Measurements from ENCODE around the gene CADM1.

Gene CADM1

DNA sequence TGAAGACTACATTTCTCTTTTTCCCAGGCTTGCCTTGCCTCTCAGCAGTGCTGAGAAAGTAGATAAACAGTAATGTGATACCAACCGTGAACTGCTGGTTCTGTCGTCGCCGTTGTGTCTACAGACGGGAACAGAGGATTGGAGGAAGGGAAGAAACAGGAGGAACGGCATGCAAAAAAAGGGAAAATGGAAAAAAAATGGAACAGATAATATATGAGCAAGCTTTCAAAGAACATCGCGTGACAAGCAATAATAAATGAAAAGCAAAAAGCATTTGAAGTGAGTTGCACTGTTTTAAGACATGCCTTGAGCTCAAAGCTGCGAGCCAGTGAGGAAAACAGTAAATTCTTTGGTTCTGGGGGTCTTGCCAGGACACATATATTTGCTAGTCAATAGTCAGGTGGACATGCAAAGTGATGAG lies 305.9 kb downstream of the CADM1 start:
- peak; percentile 59 for DNase-seq

DNA sequence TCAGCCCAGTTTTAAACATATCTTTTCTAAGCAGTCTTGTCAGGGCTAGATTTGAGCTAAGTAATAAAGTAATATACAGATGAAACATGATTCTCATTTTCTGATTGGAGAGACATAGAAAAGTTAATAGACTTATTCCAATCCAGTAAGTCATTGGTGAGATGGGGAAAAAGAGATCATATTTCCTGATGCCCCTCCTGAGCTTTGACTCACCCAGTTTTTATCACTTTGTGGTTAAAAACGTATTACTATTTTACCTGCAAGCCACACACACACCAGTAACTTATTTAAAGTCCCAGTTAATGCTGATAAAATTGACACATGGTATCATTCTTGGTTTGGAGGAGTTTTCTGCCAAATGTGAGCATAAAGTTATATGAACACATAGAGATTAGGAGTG lies 306.8 kb downstream of the CADM1 start:
- no peak for DNase-seq

DNA sequence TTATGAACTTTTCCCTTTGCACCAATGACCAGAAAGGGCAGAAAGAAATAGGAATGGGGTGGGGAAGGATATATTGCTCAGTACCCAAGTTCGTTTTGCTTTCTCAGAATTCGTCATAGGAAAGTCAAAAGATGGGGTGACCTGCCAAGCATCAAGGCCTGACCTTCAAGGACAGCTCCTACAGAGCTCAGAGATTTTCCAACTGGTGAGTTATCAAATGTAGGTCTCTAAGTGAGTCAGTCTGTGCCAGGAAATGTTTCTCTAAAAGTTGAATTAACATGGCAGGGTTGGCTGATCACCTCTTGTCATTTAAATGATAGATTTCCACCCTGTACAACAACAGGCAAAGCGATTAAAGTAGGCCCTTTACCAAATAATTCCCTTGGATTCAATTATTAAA lies 307.2 kb downstream of the CADM1 start:
- no peak for DNase-seq

DNA sequence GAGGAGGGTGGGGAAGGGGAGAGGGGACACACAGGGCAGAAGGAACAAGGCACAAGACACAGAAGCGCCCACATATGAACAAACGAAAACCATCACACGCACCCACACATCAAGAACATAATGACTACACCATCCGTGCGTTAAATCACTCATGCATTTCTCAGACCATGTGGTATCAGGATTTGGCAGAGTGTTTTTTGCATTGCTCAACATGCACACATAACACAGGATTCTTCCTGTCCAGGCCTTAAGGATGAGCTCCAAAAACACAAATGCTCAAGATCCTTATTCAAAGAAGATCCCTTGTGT lies 309.5 kb downstream of the CADM1 start:
- no peak for DNase-seq

DNA sequence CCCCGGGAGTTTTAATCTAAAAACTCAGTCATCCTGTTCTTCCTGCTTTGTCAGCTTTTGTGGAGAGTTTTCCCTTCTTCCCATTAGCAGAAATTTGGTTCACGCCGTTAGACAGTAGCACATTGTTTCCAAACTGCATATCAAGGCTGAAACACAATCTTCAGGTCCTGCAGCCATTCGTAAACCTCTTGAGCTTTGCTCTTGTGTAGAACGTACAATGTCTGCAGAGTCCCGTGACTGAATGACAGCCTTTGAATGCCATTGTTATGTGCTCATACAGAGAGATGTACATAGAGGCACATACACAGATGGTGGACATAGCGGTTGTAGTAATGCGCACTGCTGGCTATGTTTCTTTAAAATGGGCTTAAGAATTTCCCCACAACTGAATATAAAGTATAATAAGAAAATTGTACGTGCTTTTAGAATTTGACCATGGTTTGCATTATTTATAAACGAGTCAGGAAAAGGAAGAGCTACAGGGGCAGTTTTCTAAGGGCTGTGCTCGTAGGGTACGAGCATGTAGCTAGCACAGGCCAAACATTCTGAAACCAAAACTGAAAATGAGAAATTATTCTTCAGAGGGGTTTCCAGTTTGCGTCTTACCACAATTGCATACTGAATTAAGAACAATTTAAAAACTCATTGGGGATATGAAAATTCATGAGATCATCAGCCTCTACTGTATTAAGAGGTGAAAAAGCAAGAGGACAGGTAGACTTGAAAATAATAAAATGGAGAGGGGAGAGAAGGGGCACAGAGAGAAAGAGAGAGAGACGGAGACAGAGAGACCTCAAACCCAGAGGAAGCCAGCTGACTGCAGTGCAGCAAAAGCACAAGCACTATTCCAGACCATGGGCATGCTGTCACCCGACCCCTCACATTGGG lies 310.1 kb downstream of the CADM1 start:
- no peak for DNase-seq

DNA sequence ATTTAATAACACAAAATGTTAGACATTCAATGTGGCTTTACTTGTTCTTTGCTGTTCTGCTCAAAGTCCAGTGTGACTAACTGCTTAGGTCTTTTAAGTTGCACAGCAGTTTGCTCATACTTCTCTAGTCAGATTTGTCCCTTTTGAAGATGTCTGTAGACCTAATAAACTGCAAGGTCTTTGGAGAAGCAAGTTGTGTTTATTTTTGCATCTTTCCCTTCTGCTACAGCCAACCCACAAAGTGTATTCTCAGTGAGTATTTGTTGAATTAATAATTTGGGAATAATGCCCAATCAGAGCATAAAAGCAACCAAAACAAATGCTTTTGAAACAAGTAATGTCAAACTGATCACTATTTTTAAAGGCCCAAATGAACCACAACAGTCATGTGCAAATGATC lies 312.5 kb downstream of the CADM1 start:
- no peak for DNase-seq

DNA sequence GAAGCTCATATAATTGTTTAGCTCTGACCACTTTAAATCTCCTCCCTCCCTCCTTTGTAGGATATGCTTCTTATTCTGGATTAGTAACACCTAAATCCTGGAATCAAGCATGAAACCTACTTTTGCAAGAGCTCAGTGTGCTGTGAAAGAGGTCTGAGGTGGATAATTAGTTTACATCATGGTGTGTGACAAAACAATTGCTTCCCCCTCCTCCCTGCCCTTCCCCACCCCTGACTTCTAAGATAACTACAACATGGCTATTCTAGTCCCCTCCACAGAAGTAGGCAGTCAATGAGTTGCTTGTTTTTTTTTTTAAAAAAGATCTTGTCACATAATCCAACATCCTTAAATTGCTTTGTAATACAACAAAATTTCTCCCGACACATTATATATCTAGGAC lies 314.0 kb downstream of the CADM1 start:
- DNase-seq: no peak

DNA sequence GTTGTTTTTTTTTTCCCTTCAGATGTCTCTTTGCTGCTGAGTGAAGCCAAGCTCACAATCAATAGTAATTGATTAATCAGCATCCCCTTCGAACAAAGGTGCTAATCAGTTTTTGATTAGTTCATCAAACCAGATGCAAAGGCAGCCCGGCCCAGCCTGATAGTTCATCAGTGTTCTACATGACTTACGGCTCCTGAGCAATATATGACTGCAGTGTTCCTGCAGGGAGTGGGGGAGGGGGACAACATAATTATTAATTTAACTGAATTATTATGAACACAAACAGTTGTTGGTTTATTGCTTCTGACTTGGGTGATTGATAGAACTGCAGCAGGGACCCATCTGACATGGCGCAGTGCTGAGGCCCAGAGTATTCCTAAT lies 315.3 kb downstream of the CADM1 start:
- no peak for DNase-seq

DNA sequence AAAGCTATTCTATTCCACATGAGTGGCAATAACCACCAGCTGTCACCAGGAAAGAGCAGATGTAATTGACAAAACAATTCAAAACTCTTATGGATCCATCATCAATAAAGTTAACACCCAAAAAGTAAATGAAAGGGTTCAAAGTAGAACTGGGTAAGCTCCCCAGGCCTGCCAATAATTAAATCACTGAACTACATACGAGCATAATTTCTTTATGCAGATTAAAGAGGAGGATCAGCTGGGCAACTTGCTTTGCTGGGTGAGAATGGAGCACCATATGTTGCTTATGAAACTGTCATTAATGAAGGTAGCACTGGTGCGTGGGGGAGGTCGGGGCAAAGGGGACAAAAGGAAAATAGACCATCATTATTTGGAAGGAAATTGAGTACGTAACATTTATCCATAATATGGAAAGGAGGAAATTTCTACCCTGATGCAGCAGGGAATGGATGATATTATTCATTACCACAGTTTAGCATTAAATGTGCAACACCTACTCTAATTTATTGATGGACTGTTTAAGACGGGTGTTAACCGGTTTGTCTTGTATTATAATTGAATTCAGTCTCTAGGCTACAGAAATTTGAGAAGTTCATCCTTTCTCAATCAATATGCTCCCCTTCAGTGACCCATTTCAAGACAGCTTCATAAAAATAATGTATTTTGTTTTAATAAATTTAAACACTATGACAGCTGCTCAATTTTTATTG lies 315.9 kb downstream of the CADM1 start:
- DNase-seq: no peak

DNA sequence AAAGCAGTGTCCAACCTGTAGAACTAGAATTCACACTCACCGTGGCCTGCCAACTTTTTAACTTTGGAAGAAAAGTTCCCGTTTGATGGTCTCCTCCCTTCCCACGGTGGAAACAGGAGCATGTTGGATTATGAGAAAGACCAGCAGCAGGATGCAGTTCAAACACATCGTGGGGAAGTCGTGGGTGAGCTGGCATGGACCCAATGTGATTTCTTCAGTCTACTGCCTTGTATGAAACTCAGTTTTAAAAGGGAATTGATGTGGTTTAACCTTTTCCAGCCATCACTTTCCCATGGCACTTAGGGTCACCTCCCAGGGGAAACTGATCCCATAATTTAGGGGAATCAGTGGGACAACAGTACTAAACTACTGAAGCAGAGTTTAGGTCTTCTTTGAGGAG lies 318.3 kb downstream of the CADM1 start:
- no peak for DNase-seq

DNA sequence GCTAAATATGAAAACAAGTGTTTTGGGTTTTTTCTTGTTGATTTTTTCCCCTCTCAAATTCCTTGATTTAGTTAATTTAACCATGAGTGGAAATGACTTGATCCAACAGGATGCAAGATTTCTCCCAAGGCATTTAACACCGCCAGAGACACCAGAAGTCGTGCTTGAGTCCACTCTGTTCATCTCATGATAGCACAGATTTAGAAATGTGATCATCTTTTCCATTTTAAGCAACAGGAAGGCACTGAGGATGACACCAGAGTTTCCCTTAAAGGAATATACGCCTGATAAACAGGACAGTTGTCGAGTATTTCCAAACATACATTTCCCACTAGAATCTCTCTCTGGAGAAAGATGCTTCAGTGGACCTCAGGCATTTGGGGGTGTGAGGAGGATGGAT lies 318.7 kb downstream of the CADM1 start:
- no peak for DNase-seq

DNA sequence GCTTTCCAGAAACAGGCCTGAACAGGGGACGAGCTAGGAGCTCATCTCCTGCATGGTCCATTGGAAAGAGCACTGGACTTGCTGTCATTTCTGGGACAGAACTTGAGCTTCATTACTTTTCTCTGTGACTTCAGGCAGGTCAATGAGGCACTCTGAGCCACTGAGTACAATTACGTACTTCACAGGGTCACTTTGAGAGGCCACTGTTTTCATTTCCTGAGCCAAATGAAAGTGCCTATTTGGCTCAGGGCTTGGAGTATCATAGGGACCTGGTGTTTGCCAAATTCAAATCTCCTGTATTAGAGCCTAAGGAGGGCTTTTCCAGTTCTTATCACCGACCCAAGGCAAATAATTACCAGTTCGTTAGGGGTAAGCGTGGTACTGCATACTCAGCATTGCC lies 319.3 kb downstream of the CADM1 start:
- DNase-seq: no peak

DNA sequence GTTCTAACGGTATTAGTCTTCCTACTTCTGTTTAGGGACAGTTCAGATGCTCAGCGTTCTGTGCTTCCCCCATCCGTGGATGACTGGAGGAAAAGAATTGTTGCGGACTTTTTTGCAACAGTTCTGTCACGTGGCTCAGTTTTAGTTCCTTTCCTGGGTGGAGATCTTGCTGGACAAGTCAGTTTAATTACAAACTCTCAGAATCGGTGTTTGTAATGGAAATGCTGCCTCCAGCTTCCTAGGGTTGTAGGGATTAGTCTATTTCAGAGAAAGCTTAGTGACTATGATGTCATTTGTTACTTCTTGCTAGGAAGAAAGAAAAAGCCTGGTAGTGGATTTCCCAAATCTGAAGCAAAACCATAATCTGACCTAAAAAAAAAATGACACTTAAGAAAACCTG lies 320.4 kb downstream of the CADM1 start:
- no peak for DNase-seq

DNA sequence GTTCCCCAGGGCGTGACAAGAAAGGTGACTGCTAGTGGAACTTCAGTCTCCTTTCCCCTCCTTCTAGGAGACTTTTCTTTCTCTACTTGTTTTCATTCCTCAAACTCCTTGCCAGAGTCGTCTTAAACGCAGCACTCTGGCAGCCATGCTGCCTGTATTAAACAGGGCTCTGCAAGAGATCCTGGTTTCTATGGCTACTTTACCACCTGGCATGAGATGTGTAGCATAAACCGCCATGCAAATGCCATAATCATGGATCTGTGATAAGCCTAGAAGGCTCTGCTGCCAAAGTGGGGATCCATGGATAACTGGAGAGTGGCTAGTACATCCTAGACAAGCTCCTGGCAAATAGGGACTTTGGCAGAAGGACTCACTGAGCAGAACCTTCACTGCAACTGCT lies 321.1 kb downstream of the CADM1 start:
- no peak for DNase-seq

DNA sequence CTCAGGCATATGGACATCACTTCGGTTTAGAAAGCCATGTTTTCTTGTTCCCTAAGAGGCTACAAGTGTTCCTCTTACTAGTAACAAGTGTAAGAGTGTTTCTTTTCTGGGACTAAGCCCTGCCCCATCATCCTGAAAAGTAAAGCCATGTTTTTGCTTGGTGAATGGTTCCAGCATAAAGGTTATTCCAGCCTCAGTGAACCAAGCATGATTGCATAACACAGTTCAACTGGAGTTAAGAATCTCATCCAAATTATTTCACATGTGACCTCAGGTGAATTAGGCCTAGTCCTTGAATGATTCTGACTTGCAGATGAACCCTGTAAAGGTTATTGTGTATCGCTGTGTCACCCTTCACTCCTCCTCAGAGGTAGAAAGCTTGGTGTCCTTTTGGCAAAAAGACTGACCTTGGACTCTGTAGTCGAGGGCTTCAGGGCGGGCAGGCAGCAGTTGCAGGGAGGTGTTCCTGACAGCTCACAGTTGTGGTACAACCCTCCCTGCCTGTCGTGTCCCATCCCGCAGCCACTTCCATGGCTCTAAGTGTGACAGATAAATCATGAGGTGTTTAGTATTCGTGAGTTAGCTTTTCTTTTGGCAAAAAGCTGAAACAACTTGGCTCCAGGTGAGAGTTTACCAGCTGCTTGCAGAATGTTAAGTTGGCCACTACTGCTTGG lies 321.8 kb downstream of the CADM1 start:
- no peak for DNase-seq

DNA sequence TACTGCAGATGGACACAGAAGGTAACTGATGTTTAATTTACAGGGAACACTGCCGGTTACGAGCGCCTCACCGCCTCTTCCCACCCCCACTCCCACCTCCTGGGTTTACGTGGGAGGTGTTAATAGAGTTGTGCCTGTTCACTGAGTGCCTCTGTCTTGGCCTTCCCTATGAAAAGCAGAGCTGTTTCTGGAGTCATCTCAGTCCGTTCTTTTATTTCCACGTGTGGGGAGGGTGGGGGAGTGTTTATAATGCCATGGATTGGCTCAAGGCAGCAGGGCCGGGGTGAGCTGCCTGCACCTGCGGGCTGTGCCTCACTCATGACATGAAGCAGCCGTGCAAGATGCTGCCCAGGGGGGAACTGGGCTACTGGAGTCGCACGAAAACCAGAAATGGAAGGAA lies 322.7 kb downstream of the CADM1 start:
- no peak for DNase-seq

DNA sequence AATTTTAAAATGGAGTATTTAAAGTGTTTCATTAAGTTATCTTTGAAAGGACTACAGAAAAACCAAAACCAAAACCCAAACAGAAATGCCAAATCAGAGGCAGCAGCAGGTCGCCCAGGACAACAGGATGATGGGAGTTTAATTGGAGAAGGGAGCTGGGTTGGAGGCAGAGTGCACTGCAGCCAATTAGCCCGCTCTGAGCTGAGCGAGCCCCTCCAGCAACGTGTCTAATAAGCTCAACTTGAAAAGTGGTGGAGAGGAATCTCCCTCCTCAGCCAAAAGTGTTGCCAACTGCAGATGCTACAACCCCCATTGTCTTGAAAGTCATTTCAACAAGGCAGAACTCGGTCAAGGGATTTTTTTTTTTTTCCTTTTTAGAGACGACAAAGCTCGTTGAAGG lies 323.9 kb downstream of the CADM1 start:
- DNase-seq: no peak

DNA sequence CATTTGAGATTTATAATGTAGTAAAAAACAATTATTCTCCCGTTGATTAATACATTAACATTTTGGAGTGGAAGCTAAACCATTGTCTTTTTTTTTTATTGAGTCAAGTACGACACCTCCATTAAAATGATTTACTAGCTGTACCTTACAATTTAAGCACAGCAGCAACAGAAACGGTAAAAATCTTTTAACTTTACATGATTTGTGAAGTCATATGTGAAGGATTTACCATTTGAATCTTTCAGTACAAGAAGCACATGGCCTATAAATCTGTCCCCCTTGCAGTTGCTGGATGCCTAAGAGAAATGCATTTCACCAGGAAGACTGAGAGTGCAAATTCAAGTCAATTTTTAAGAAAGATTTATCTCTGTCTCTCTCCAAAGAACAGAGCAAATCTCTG lies 324.6 kb downstream of the CADM1 start:
- DNase-seq: no peak

DNA sequence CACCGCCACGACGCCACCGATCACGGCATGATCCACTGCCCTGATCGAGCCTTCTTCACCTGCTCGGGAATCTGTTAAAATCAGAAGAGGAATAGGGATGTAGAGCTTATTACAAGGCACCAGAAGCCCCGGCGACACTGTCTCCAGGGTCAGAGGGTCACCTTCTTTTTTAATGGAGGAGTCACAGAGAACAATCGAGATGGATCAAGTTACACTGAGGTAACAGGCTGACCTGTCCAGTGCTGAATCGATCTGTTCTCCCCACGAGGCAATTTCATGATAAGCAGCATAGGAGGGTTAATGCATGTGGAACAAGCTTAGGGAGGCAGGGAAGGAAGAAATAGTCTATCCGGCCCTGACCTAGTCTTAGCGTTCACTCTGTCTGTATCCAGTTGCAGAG lies 325.5 kb downstream of the CADM1 start:
- DNase-seq: no peak

DNA sequence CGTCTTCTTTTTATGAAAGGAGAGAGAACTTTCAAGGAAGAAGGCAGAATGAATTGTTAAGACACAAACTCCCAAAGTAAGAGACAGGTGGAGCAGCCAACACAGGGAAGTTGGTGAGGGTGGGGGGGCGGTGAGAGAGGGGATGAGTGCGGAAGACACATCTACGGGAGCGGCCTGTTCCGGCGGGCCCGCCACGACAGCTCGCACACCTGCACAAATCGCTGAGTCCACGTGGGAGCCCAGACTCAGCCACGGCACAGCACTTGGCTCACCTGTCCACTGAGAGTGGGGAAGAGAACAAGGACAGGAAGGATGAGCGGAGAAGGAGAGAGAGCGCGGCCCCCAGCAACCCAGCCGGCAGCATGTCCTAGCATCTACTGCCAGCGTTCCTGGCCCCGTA lies 331.1 kb downstream of the CADM1 start:
- no peak for DNase-seq

DNA sequence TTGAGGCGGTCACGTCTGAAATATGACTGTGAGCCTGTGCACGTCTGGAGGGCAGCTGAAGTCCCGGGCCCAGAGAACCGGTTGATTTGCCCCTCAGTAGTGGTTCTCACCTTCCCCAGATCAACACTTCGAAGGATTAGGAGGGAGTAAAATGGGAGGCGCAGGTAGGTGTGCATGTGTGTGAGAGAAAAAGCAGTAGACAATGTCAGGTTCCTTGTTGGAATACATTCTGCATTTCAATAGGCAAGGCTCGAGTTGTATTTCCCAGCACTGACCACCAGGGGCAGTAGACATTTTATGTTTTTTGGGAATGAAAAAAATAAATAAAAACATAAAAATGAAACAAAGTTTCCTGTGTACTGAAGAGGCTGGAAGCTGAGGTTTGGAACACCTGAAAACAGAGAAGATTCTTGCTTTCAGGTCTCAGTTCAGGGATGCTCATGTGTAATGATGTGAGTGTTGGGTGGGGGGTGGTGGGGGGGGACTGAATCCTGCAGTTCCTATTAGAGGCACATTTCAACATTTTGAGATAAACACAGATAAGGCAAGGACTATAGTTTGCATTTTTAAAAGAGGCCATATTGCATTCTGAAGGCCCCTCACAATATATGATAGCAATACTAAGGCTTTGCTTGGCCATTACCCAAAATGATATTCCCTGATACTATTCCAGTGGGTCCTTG lies 333.9 kb downstream of the CADM1 start:
- DNase-seq: no peak

DNA sequence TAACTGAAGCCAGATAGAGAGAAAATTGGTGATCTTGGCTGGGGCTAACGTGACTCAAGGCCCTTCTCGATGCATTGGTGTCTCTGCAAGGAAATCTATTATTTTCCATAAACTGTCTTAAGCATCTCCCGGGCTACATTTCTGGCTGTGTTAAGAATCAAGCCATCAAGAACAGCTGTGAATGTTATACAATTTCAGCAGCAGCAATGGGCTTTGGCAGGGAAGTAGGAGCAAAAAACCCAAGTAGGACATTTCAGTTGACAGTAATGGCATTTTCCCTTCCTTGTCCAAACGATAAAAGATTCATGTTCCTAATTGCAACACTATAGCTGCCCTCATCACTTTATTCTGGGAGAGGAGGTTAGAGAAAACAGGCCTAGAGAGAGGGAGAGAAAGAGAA lies 335.0 kb downstream of the CADM1 start:
- DNase-seq: no peak

DNA sequence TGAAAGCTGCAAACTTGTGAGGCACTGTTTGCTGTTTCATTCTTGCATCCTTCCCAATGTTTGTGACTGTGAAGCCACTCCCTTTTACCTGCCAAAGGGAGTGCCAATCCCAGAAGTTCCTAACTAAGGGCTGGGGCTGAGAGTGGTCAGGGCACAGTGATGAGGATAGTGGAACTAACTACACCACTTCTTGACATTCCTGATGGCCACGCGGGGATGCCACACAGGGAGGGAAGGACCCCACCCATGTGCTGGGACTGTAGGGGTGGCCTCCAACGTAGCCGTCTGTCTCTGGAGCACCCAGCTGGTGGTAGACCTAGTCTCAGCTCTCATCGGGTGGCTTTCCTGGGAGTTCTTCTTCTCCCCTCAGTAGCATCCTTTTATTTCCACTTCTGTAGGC lies 335.5 kb downstream of the CADM1 start:
- no peak for DNase-seq

DNA sequence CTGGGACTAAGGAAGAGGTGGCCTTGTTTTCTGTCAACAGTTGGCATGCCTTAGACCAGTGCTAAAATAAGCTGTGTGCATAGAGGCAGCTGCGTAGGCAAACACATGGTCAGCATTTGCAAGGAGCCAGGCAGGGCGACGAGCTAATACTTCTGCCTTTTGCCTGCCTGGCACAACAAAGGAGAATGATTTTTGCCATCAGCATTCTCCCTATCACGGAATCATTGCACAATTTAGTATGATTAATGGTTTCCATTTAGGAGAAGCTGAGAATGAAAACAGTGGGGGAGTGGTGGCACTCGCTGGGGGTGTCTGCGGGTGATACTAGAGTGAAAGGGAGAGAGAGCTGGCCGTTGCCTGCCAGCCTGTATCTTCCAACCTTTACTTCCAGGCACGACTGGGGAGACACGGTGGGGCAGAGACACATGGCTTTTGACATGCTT lies 336.0 kb downstream of the CADM1 start:
- peak; percentile 73 for DNase-seq

Measured in DMS153 (cell line).